GM08714 (cell line): ENCODE results near the gene TMEM273.

Experiments used
- H3K4me3 ChIP-seq: fragments of 200-500 bp; sonication (Bioruptor generic); 2 replicates; pipeline ENCODE4 v1.5.1; 2014; ENCODE audit warnings: mild to moderate bottlenecking, low read length, inconsistent platforms
- ZNF274 ChIP-seq: IDR thresholded peaks from 2 replicates; pipeline ENCODE4 v1.6.1; 2012; ENCODE audit warnings: mild to moderate bottlenecking, low read depth, low read length

Gene TMEM273

GRCh38 chr10:49118430-49119074 lies 69.6 kb downstream of the TMEM273 start:
- H3K4me3 ChIP-seq = no peak overlapping the region
- TF ChIP-seq ZNF274 = no peak

GRCh38 chr10:49117376-49118070 lies 70.7 kb downstream of the TMEM273 start:
- TF ChIP-seq ZNF274 = no peak
- H3K4me3 ChIP-seq = no peak overlapping the region

GRCh38 chr10:49116509-49117375 lies 71.4 kb downstream of the TMEM273 start:
- no peak overlapping the region for H3K4me3 ChIP-seq
- TF ChIP-seq ZNF274 = no peak

- no peak overlapping the region; the same call in 1 of the 2 replicates for H3K4me3 ChIP-seq
- TF ChIP-seq ZNF274 = no peak
Measured at GRCh38 chr10:49115796-49116508, 72.2 kb downstream of the TMEM273 start.

- TF ChIP-seq ZNF274 = no peak
Measured at GRCh38 chr10:49115015-49115795, 73.0 kb downstream of the TMEM273 start, which contains the start of gene VSTM4. VSTM4 (minus strand) TSS chr10:49115522; CDS start chr10:49115485, 37 bp downstream.

GRCh38 chr10:49114718-49115014 lies 73.5 kb downstream of the TMEM273 start:
- H3K4me3 ChIP-seq = peak overlapping the region; percentile 8; the same call in 1 of the 2 replicates
- no peak for TF ChIP-seq ZNF274

More at GRCh38 chr10:49115015-49115795, 73.0 kb downstream of the TMEM273 start, which contains the start of gene VSTM4:
- H3K4me3 ChIP-seq = peak within 1 kb of the TSS; percentile 8; the same call in 1 of the 2 replicates

- no peak for TF ChIP-seq ZNF274
- H3K4me3 ChIP-seq = no peak overlapping the region
Measured at GRCh38 chr10:49113741-49114141, 74.5 kb downstream of the TMEM273 start.

GRCh38 chr10:49112851-49113250 lies 75.3 kb downstream of the TMEM273 start:
- no peak for TF ChIP-seq ZNF274
- H3K4me3 ChIP-seq = no peak overlapping the region

- TF ChIP-seq ZNF274 = no peak
Measured at GRCh38 chr10:49112098-49112497, 76.1 kb downstream of the TMEM273 start.

GRCh38 chr10:49111320-49111698 lies 76.9 kb downstream of the TMEM273 start:
- no peak overlapping the region for H3K4me3 ChIP-seq
- TF ChIP-seq ZNF274 = no peak

More at GRCh38 chr10:49112098-49112497, 76.1 kb downstream of the TMEM273 start:
- no peak overlapping the region for H3K4me3 ChIP-seq

- TF ChIP-seq ZNF274 = no peak
- H3K4me3 ChIP-seq = no peak overlapping the region
Measured at GRCh38 chr10:49110684-49111319, 77.4 kb downstream of the TMEM273 start.

- no peak for TF ChIP-seq ZNF274
- H3K4me3 ChIP-seq = no peak overlapping the region
Measured at GRCh38 chr10:49109669-49110340, 78.4 kb downstream of the TMEM273 start.
